Body of pancreas (tissue), 4 donors: Measurements from ENCODE around the gene FN3K.

Source experiments
- CTCF ChIP-seq, 7 experiments: fragments of 450-650 bp in 4 of 7; fragments of 200-600 bp in 3 of 7; sonication (generic) in 3 of 7; IDR thresholded peaks; one replicate each; pipeline ENCODE4 v1.5.1; 2016 to 2019; ENCODE audit warnings: antibody characterized with exemption in 7 of 7
- POLR2A ChIP-seq, 3 donors: fragments of 450-650 bp; IDR thresholded peaks; one replicate each; pipeline ENCODE4 v1.6.1; 2016; ENCODE audit warnings: antibody characterized with exemption in 3 of 3, mild to moderate bottlenecking in 2 of 3

GRCh38 chr17:82786427-82786826 lies 51.0 kb downstream of the FN3K start:
- TF ChIP-seq CTCF (IDR thresholded peaks at IDR 0.05) (no peak), POLR2A (IDR thresholded peaks at IDR 0.05) (no peak)
